ENCODE data around the gene ARHGAP27. TPM values are rescaled to one million over a fixed set of nuclear protein-coding genes. Genes with fewer than 3 reads are reported as not detected.

ARHGAP27 gene
- total and polyA plus RNA-seq, 2 of the 13 experiments (the other 11 are each of a cell fraction or from before 2014, with no cell fraction given), result 15.5 to 18.9 TPM

DNA sequence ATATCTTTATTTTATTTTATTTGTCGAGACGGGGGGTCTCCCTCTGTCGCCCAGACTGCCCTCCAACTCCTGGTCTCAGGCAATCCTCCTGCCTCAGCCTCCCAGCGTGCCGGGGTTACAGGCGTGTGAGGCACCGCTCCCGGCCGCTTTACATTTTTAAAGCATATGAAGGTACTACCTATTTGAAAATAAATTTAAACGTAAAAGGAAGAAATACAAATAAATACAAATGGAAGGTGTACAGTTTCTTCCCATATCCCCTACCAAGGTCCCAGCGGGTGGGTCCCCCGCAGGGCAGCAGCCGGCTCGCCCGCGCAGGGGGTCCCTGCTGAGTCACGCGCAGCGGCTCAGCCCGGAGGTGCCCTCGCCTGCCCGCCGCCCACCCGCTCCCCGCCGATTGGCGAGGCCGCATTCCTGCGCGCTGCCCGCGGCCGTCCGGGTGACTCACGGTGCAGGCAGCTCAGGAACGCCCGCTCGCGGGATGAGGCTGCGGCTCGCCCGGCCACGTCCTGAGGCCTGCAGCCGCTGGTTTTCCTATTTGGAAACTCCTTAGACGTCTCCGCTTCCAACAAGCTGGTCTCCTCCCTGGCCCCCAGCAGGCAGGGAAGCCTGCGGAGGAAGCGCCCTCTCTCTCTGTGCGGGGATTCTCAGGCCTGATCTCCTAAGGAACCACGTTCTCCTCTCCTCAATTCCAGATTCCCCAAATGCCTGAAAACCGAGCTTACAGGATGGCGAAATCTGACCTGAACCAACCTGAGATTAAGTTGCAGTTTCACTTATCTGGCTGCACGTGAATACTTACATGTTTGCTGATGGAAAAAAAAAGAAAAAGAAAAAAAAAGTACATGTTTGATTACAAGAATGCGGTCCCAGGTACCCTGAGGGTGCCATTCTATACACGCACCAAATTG lies 61.0 kb downstream of the ARHGAP27 start (continued):
- TF ChIP-seq ZNF569 (CRISPR knock-in tag; IDR thresholded peaks at IDR 0.05; ENCODE audit: borderline replicate concordance), result no peak
- TF ChIP-seq RFXANK (CRISPR knock-in tag; IDR thresholded peaks at IDR 0.05), result peak; percentile 5; the same call in 1 of the 2 replicates
- no peak for TF ChIP-seq FLYWCH1 (CRISPR knock-in tag; IDR thresholded peaks at IDR 0.05)
- no peak for TF ChIP-seq MAF1 (CRISPR knock-in tag; IDR thresholded peaks at IDR 0.05; ENCODE audit: borderline replicate concordance)
- TF ChIP-seq POLR2A (IDR thresholded peaks at IDR 0.05; ENCODE audit: insufficient read depth in 1 of 2, low read depth in 2 of 2, low read length in 2 of 2), result peak in 1 of 2 experiments; percentile 87; a peak in 2 of 4 replicates
- TF ChIP-seq RBM39 (IDR thresholded peaks at IDR 0.05; ENCODE audit: low read depth, low read length, poor library complexity, severe bottlenecking), result no peak
- TF ChIP-seq ZNF10 (CRISPR knock-in tag; IDR thresholded peaks at IDR 0.05; ENCODE audit: borderline replicate concordance, low read depth), result no peak
- TF ChIP-seq ZNF570 (CRISPR knock-in tag; IDR thresholded peaks at IDR 0.05; ENCODE audit: borderline replicate concordance), result no peak
- TF ChIP-seq, protein P1, sequence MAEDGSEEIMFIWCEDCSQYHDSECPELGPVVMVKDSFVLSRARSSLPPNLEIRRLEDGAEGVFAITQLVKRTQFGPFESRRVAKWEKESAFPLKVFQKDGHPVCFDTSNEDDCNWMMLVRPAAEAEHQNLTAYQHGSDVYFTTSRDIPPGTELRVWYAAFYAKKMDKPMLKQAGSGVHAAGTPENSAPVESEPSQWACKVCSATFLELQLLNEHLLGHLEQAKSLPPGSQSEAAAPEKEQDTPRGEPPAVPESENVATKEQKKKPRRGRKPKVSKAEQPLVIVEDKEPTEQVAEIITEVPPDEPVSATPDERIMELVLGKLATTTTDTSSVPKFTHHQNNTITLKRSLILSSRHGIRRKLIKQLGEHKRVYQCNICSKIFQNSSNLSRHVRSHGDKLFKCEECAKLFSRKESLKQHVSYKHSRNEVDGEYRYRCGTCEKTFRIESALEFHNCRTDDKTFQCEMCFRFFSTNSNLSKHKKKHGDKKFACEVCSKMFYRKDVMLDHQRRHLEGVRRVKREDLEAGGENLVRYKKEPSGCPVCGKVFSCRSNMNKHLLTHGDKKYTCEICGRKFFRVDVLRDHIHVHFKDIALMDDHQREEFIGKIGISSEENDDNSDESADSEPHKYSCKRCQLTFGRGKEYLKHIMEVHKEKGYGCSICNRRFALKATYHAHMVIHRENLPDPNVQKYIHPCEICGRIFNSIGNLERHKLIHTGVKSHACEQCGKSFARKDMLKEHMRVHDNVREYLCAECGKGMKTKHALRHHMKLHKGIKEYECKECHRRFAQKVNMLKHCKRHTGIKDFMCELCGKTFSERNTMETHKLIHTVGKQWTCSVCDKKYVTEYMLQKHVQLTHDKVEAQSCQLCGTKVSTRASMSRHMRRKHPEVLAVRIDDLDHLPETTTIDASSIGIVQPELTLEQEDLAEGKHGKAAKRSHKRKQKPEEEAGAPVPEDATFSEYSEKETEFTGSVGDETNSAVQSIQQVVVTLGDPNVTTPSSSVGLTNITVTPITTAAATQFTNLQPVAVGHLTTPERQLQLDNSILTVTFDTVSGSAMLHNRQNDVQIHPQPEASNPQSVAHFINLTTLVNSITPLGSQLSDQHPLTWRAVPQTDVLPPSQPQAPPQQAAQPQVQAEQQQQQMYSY (CRISPR knock-in tag; IDR thresholded peaks at IDR 0.05), result no peak
- TF ChIP-seq ZNF367 (CRISPR knock-in tag; IDR thresholded peaks at IDR 0.05; ENCODE audit: borderline replicate concordance), result no peak
- TF ChIP-seq FOXP1 (IDR thresholded peaks at IDR 0.05), result no peak
- no peak for TF ChIP-seq FOXP1 (CRISPR knock-in tag; IDR thresholded peaks at IDR 0.05)
- TF ChIP-seq ZNF746 (CRISPR knock-in tag; IDR thresholded peaks at IDR 0.05), result peak; percentile 55; the same call in 1 of the 2 replicates
- TF ChIP-seq SOX5 (CRISPR knock-in tag; IDR thresholded peaks at IDR 0.05; ENCODE audit: borderline replicate concordance), result peak; percentile 54; the same call in 1 of the 2 replicates
- TF ChIP-seq ZNF850 (CRISPR knock-in tag; conservative IDR thresholded peaks at IDR 0.05), result no peak
- TF ChIP-seq ZIK1 (CRISPR knock-in tag; IDR thresholded peaks at IDR 0.05; ENCODE audit: borderline replicate concordance, low read depth), result no peak; the same call in 1 of the 2 replicates
- no peak for TF ChIP-seq SYNCRIP (IDR thresholded peaks at IDR 0.05; ENCODE audit: insufficient read depth, low read depth, low read length)
- TF ChIP-seq MED1 (CRISPR knock-in tag; IDR thresholded peaks at IDR 0.05), result peak; percentile 84
- TF ChIP-seq POLR2AphosphoS2 (IDR thresholded peaks at IDR 0.05; ENCODE audit: low read depth, low read length), result no peak
- TF ChIP-seq ZEB1 (IDR thresholded peaks at IDR 0.05; ENCODE audit: insufficient replicate concordance, low read depth), result peak; percentile 55
- no peak for TF ChIP-seq PAWR (CRISPR knock-in tag; IDR thresholded peaks at IDR 0.05; ENCODE audit: borderline replicate concordance)
- TF ChIP-seq, protein P2, sequence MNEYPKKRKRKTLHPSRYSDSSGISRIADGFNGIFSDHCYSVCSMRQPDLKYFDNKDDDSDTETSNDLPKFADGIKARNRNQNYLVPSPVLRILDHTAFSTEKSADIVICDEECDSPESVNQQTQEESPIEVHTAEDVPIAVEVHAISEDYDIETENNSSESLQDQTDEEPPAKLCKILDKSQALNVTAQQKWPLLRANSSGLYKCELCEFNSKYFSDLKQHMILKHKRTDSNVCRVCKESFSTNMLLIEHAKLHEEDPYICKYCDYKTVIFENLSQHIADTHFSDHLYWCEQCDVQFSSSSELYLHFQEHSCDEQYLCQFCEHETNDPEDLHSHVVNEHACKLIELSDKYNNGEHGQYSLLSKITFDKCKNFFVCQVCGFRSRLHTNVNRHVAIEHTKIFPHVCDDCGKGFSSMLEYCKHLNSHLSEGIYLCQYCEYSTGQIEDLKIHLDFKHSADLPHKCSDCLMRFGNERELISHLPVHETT (CRISPR knock-in tag; conservative IDR thresholded peaks at IDR 0.05), result no peak; the same call in 1 of the 2 replicates
- TF ChIP-seq FOXJ3 (CRISPR knock-in tag; IDR thresholded peaks at IDR 0.05; ENCODE audit: borderline replicate concordance), result no peak
- no peak for TF ChIP-seq ZNF549 (CRISPR knock-in tag; IDR thresholded peaks at IDR 0.05)
- no peak for TF ChIP-seq KDM4B (CRISPR knock-in tag; IDR thresholded peaks at IDR 0.05)
- TF ChIP-seq MIER3 (CRISPR knock-in tag; IDR thresholded peaks at IDR 0.05; ENCODE audit: borderline replicate concordance), result no peak

All from HepG2 (cell line).